SK-N-SH (cell line): Measurements from ENCODE around the gene GYS1.
"Not testable (repeated sequence)": the region's sequence is repeated elsewhere in the genome, so short reads cannot be mapped to it uniquely, and the experiment has no call there.

ENCODE experiments used
- CHD2 ChIP-seq: fragments of 150-350 bp; IDR thresholded peaks from 2 replicates; pipeline ENCODE4 v1.6.1; 2018; ENCODE audit warnings: low read length; ENCODE audit not compliant: partially characterized antibody
- CTCF ChIP-seq: fragments of 200-600 bp; sonication (generic); IDR thresholded peaks from 2 replicates; pipeline ENCODE4 v1.6.1; 2017; ENCODE audit warnings: antibody characterized with exemption, mild to moderate bottlenecking, moderate library complexity
- NRF1 ChIP-seq: IDR thresholded peaks from 2 replicates; pipeline ENCODE4 v1.6.1; 2012; ENCODE audit warnings: low read depth, mild to moderate bottlenecking, low read length
- POLR2AphosphoS5 ChIP-seq: IDR thresholded peaks from 2 replicates; pipeline ENCODE4 v1.6.1; 2012; ENCODE audit warnings: low read depth, low read length
- TEAD4 ChIP-seq: IDR thresholded peaks from 2 replicates; pipeline ENCODE4 v1.4.0; 2012; ENCODE audit warnings: mild to moderate bottlenecking, borderline replicate concordance; ENCODE audit not compliant: insufficient read depth
- YY1 ChIP-seq: IDR thresholded peaks from 2 replicates; pipeline ENCODE4 v1.4.0; 2012; ENCODE audit warnings: low read depth, mild to moderate bottlenecking
- TF ChIP-seq, protein P1 (sequence below): IDR thresholded peaks from 2 replicates; pipeline ENCODE4 v1.4.0; 2012; ENCODE audit warnings: low read depth

GRCh38 chr19:49024233-49024632, 31.1 kb upstream of the GYS1 start, which contains the start of gene CGB3:
- not testable (repeated sequence) for TF ChIP-seq CHD2, NRF1, CTCF, YY1, POLR2AphosphoS5, TEAD4
- TF ChIP-seq, protein P1, sequence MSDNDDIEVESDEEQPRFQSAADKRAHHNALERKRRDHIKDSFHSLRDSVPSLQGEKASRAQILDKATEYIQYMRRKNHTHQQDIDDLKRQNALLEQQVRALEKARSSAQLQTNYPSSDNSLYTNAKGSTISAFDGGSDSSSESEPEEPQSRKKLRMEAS, result not testable (repeated sequence)
